ENCODE data around the gene CPA2. TPM values are rescaled to one million over a fixed set of nuclear protein-coding genes. Genes with fewer than 3 reads are reported as not detected.

The CPA2 gene
- total RNA-seq, 2 donors from 2014 or later: 0.41 TPM; not detected in 1

DNA sequence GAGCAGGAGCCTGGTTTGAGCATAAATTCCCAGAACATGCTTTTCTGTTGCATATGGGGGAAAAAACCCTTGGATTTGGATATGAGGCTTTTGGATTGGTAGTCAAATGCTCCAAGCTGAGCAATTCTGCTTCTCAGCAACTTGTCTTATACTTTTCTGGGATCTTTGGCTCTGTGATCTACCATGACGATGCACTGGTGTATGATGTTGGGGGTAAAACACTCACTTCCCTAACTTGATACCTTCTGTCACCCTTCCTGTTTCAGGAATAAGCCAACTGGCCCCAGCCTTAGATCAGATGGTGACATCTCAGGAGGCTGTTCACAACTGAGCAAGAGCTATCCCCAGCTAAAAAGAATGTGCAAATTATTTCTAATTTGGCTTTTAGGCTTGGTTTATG, 13.2 kb downstream of the CPA2 start:
- TF ChIP-seq, protein P1, sequence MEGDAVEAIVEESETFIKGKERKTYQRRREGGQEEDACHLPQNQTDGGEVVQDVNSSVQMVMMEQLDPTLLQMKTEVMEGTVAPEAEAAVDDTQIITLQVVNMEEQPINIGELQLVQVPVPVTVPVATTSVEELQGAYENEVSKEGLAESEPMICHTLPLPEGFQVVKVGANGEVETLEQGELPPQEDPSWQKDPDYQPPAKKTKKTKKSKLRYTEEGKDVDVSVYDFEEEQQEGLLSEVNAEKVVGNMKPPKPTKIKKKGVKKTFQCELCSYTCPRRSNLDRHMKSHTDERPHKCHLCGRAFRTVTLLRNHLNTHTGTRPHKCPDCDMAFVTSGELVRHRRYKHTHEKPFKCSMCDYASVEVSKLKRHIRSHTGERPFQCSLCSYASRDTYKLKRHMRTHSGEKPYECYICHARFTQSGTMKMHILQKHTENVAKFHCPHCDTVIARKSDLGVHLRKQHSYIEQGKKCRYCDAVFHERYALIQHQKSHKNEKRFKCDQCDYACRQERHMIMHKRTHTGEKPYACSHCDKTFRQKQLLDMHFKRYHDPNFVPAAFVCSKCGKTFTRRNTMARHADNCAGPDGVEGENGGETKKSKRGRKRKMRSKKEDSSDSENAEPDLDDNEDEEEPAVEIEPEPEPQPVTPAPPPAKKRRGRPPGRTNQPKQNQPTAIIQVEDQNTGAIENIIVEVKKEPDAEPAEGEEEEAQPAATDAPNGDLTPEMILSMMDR (IDR thresholded peaks at IDR 0.05): no peak
- H3K4me3 ChIP-seq: no peak overlapping the region
- ATAC-seq (ENCODE audit: insufficient number of reproducible peaks, low FRiP score, low read depth): no peak

DNA sequence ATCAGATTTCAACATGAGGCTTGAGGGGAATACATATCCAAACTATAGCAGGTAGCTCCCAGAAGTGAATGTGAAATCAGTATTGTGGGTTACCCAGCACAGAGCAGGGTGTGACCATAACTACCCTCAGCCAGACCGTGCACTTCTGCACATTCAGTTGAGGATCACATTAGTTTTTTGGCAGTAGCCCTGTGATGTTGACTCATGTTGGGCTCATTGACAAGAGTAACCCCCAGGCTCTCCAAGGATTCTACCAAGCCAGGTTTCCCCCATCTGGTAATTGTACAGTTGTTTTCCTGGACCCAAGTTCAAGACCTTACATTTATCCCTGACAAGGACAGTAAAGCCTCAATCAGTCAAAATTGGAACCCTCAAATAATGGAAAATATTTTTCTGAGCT, 14.6 kb downstream of the CPA2 start:
- no peaks in the 10 kb centered on the region for H3K9me3 ChIP-seq
- TF ChIP-seq, protein P1 (IDR thresholded peaks at IDR 0.05): no peak
- no peaks in the 10 kb centered on the region for H3K27me3 ChIP-seq (replicated peaks; ENCODE audit: insufficient read depth)
- no peaks in the 10 kb centered on the region for H3K36me3 ChIP-seq
- H3K4me1 ChIP-seq (ENCODE audit: control insufficient read depth in 1 of 2, low read depth in 2 of 2): peaks cover 0 to 5% of the 10 kb centered on the region in 2 donors
- no peak overlapping the region for H3K4me3 ChIP-seq
- ATAC-seq (ENCODE audit: insufficient number of reproducible peaks, low FRiP score, low read depth): no peak
- no peak overlapping the region for H3K27ac ChIP-seq
- DNase-seq (ENCODE audit: low spot score): no peak

More for the DNA sequence above, 13.2 kb downstream of the CPA2 start:
- Histone ChIP-seq H3K9me3 (no peaks in the 10 kb centered on the region), H3K27ac (no peak overlapping the region), H3K27me3 (replicated peaks; ENCODE audit: insufficient read depth) (no peaks in the 10 kb centered on the region), H3K4me1 (ENCODE audit: control insufficient read depth in 1 of 2, low read depth in 2 of 2) (peaks cover 4 to 13% of the 10 kb centered on the region in 2 donors), H3K36me3 (no peaks in the 10 kb centered on the region)
- DNase-seq (ENCODE audit: low spot score): no peak

DNA sequence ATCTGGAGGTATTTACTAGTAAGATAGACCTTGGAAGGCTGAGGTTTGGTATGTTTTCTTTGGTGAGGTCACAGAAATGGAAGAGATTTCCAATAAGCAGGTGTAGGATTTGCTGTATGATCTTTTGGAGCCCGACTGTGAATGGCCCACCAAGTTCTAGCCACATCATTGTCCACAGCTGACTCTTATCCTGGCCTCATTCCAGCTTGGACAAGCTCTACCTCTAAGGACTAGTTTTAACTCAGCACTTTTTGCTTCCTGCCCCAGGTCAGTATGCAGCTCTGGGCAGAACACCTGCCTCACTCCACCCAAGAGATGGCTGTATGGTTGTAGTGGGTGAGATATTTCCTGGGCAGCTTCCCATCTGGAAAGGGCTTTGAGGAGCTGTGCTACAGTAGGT, 20.2 kb downstream of the CPA2 start:
- no peak overlapping the region for H3K4me3 ChIP-seq
- H3K27me3 ChIP-seq (replicated peaks; ENCODE audit: insufficient read depth): no peaks in the 10 kb centered on the region
- H3K27ac ChIP-seq: no peak overlapping the region
- TF ChIP-seq, protein P1 (IDR thresholded peaks at IDR 0.05): no peak
- peaks cover 0 to 12% of the 10 kb centered on the region in 2 donors for H3K4me1 ChIP-seq (ENCODE audit: control insufficient read depth in 1 of 2, low read depth in 2 of 2)
- H3K9me3 ChIP-seq: no peaks in the 10 kb centered on the region
- DNase-seq (ENCODE audit: low spot score): no peak
- ATAC-seq (ENCODE audit: insufficient number of reproducible peaks, low FRiP score, low read depth): no peak
- H3K36me3 ChIP-seq: no peaks in the 10 kb centered on the region

DNA sequence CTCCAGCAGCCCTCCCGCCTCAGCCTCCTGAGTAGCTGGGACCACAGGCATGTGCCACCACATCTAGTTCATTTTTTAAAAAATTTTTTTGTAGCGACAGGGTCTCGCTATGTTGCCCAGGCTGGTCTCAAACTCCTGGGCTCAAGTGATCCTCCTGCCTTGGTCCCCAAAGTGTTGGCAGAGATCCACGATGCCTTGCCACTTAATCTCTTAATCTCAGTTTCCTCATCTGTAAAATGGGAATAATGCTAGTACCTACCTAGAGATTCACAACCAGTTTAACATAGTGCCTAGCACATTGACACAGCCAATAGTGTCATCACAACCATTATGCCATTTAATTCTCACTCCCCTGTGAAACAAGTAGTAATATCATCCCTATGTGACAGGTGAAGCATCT, 21.5 kb downstream of the CPA2 start:
- TF ChIP-seq, protein P1 (IDR thresholded peaks at IDR 0.05): no peak
- H3K9me3 ChIP-seq: no peaks in the 10 kb centered on the region
- no peaks in the 10 kb centered on the region for H3K36me3 ChIP-seq
- H3K4me1 ChIP-seq (ENCODE audit: control insufficient read depth in 1 of 2, low read depth in 2 of 2): peaks cover 1 to 22% of the 10 kb centered on the region in 2 donors
- no peak overlapping the region for H3K4me3 ChIP-seq
- H3K27ac ChIP-seq: no peak overlapping the region
- no peak for ATAC-seq (ENCODE audit: insufficient number of reproducible peaks, low FRiP score, low read depth)
- DNase-seq (ENCODE audit: low spot score): no peak
- H3K27me3 ChIP-seq (replicated peaks; ENCODE audit: insufficient read depth): no peaks in the 10 kb centered on the region

DNA sequence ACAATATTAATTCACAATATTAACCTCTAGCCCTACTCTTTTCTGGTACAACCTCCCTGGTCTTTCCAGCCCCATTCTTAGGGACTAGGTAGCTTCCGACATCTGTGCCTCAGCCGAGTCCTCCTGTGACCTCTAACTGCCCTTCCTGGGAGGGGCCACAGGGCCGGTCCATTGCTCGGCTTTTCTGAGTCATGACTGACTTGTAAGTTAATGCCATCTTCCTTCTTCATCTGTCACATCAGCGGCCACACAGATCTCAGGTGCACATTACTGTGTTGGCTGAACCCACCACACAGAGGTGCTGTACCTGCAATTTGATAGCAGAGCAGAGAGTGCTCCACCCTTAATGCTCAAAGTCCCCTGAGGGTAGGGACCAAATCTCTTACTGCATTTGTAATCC, 22.2 kb downstream of the CPA2 start:
- no peaks in the 10 kb centered on the region for H3K27me3 ChIP-seq (replicated peaks; ENCODE audit: insufficient read depth)
- no peak overlapping the region for H3K4me3 ChIP-seq
- H3K9me3 ChIP-seq: no peaks in the 10 kb centered on the region
- TF ChIP-seq, protein P1 (IDR thresholded peaks at IDR 0.05): no peak
- ATAC-seq (ENCODE audit: insufficient number of reproducible peaks, low FRiP score, low read depth) (no peak), DNase-seq (ENCODE audit: low spot score) (no peak)
- H3K27ac ChIP-seq: no peak overlapping the region
- peaks cover 7 to 29% of the 10 kb centered on the region in 2 donors for H3K4me1 ChIP-seq (ENCODE audit: control insufficient read depth in 1 of 2, low read depth in 2 of 2)
- H3K36me3 ChIP-seq: no peaks in the 10 kb centered on the region
